Measurements from ENCODE around the gene LARP1.
"Not testable (repeated sequence)": the region's sequence is repeated elsewhere in the genome, so short reads cannot be mapped to it uniquely, and the experiment has no call there.

Gene LARP1

DNA sequence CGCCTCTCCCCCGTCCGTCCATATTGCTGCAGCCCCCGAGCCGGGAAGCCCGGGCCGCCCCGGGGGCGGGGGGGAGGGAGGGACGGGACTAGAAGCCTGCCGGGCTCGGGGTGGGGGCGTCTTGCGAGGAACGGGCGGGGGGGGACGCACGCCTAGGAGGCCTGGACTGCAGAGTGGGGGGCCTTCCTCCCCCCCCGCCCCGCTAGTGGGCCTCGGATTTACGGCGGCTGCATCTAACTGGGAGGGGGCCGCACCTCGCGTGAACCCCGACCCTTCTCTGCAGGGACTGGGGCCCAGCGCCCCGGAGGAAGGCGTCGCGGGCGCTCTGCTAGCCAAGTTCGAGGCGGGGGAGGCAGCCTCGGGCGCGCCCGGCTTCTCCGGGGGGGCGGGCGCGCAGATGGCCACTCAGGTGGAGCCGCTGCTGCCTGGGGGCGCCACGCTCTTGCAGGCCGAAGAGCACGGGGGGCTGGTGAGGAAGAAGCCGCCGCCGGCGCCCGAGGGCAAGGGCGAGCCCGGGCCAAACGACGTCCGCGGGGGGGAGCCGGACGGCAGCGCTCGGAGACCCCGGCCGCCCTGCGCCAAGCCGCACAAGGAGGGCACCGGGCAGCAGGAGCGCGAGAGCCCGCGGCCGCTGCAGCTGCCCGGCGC is at the start of gene LARP1:
Gene LARP1, plus strand, starts transcription at position 17 of the 648 bp plus-strand sequence. Its CDS starts 381 bp downstream, at position 398.
- DNase-seq: peak in 24 of 56 donors; percentile 25 to 72 (median 56)

DNA sequence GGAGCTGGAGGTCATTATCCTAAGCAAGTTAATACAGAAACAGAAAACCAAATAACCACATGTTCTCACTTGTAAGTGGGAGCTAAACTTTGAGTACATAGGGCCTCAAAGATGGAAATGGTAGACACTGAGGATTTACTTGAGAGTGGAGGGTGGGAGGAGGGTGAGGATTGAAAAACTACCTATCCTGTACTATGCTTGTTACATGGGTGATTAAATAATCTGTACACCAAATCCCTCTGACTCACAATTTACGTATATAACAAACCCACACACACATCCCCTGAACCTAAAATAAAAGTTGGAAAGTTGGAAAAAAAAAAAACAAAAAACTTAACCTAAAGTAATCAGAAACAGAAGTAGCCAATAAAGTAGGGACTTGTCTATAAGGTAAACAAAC is 48.8 kb upstream of the LARP1 start:
- no peak for DNase-seq

DNA sequence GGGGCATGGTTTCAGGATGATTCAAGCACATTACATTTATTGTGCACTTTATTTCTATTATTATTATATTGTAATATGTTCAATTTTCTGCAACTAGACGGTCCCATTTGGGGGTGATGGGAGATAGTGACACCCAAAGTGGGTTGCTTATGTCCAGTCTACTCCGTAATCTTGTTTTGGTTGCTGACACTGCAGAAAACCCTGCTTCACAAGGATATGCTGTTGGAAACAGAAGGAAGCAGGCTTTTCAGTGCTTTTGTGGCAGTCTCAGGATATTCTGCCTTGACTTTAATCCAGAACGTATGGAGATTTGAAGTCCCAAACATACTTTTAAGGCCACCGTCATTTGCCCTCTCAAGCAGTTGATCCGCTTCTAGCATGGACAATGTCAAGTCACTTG is 47.5 kb upstream of the LARP1 start:
- no peak for DNase-seq

DNA sequence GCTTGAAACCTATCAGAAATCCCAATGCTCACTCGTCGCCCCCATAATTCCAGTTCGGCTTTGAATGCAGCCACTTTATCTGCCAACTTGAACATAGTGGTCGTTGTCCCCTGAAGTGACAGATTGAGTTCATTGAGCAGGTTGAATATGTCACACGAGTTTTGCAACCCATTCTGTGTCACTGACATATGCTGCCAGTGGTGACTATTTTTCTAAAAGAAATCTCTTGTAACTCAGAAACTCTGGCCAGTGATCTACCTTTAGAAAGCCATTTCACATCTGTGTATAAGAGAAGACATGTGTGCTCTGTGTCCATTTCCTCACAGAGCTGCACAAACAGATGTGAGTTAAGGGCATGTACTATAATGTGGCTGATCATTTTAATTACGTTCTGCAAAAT is 47.0 kb upstream of the LARP1 start:
- DNase-seq: no peak

DNA sequence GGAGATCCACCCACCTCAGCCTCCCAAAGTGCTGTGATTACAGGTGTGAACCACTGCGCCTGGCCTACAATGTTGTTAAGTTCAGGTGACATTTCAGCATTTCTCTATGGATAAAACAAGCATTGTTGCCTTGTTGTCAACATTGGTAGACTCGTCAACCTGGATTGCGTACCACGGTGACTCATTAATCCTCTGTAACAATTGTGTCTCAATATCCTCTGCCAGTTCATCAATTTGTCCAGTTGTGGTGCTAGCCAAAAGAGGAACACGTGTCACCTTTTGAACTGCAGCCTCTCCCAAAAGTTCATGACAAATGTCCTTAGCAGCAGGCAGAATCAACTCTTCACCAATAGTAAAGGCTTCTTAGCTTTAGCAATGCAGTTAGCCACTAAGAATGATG is 46.3 kb upstream of the LARP1 start:
- DNase-seq: no peak

DNA sequence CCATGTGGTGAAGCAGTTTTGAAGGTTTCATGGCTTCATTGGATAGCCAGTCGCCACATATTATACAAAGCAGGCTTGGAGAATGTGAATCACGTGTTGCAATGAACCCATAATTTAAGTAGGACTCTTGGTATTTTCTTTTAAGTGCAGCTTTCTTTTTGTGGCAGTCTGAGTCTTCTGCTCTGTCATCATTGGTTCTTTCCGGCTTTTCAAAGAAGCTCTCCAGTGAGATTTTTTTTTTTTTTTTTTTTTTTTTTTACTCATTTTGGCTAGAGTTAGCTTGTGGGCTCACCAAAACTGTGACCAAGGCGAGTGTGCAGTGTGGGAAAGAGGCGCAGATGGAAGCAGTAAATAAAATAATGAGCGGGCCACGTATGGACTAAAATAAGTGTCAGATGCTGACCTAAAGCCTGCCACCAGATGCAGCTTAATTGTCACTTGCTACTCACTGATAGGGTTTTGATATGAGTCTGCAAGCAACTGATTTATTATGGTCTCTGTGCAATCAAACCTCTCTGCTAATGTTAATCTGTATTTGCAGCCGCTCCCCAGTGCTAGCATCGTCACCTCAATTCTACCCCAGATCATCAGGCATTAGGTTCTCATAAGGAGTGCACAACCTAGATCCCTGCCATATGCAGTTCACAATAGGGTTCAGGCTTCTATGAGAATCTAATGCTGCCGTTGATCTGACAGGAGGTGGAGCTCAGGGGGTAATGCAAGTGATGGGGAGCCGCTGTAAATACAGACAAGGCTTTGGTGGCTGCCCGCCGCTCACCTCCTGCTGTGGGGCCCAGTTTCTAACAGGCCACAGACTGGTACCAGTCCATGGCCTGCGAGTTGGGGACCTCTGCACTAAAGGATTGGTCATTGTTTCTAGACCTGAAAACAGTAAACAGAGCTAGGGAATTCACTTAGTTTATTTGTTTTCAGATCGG is 45.5 kb upstream of the LARP1 start:
- no peak for DNase-seq

DNA sequence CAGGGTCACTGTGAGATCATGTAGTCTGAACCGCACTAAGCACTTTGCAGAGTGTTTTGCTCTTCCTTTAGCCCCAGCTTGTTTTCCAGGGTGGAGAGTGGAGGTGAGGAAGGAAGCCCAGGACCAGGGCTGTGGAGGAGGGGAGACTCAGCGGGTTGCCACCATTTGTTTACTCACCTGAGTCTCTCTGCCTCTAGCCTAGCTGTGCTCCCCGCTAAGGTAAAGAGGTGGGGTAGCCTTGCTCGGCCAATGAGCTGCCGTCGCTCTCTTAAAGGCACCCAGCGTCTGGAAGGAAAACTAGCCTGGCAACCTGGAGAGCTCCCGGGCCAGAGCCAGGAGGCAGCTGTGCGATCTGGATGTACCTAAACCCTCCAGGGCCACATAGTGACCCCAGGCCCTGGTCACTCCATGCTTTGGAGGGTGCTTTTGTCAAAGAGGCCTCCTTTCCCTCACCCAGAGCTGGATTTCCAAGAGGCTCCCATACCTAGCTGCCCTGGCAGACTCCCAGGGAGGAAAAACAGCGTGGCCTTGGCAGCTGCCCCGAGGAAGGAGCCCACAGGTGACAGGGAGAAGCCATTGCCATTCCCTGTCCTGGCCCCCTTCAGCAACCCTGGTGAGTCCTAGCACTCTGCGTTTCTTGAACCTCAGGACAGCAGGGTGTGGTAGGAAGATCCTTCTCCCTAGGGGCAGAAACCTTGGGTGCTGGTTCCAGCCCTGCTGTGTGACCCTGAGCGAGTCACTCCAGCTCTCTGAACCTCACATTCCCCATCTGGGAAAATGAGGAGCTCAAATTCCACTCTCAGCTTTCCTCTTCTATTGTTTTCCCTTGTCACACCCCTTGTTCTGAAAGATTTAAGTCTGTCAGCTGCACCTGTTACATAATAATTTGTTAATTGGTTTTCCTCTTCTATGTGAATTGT is 42.4 kb upstream of the LARP1 start:
- DNase-seq: no peak

DNA sequence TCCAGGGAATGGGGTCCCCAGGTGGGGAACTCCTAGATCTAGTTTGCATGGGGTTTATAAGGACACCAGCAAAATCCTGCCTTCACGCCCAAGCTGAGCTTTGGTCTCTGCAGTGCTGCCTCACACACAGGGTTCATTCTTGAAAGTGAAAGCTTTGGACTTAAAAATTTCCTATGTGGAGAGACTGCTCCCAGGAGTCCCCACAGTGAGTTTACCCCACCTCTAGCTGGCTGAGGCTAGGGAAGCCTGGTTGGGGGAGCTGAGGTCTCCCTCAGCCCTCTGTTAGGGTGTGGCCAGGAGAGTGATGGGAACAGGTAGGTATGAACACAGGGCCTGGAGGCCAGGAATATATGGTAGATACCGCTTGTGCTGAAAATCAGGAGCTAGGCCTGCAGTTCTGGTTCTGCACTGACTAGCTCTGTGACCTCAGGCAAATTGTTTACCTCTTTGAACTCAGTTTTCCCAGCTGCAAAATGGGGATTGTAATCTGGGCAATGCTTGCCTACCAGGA is 41.5 kb upstream of the LARP1 start:
- DNase-seq: no peak

DNA sequence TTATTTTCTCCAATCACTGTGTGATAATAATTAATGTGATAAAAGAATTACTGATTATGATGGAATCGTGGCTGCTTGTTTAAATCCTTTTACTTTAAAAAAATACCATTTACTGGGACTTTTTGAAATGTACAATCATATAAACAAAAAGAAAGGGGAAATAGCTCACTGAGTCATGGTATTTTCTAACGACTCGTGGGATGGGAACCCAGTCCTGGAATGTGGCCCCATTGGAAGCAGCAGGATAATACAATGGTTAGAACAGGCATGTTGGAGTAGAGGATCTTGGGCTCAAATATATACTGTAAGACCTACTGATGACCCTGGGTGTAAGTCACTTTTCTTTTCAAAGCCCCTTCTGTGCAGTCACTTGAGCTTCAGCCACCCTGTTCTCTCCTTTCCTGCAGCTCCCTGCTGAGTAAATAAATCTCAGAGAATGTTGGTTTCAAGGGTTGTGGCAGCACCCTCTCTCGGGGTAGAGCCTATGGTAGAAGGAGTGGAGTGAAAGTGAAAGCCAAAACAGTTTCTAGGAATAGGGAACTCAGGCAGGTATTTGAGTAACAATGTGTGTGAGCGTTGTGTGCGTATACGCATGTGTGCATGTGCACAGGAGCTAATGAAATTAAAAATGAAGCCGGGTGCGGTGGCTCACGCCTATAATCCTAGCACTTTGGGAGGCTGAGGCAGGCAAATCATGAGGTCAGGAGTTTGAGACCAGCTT is 40.8 kb upstream of the LARP1 start:
- DNase-seq: no peak

DNA sequence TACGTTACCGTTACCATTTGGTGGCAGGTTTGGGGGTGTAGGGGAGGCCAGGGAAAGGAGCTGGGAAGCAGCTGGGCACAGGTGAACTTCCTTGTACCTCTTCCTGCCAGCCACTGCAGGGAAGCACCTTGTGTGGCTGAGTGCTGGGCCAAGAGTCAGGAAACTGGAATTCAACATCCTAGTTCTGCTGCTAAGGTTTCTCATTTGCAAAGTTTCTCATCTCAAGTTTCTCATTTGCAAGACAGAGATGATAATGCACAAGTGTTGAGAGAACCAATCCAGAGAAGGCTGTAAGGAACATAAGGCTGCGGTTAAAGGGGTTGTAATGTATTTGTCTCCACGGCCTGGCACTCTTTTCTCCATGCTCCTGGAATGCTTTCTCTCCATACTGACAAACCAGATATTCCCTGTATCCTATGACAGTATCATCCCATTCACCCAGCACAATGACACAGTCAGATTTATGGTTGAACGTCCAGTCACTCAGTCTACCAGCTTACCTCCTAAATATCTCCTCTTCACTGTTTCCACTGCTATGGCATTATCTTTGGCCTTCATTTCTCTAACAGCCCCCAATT is 33.6 kb upstream of the LARP1 start:
- DNase-seq: no peak

DNA sequence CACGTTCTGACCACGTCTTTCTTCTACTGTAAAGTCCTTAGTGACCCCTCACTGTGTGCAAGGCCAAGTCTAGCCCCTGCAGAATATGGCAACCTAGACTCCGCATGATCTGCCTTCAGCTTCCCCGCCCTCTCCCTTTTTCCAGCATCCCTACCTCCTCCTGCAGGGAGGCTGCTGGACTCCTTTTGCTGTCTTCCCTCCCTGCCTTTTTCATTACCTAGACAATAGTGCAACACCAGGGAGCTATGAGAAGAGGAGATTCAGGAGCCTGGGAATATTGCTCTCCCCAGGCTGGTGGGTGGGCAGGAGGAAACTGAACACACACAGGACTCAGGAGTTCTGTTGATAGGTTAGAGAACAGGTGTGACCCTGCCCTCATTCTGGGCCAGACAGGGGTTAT is 33.1 kb upstream of the LARP1 start:
- no peak for DNase-seq

DNA sequence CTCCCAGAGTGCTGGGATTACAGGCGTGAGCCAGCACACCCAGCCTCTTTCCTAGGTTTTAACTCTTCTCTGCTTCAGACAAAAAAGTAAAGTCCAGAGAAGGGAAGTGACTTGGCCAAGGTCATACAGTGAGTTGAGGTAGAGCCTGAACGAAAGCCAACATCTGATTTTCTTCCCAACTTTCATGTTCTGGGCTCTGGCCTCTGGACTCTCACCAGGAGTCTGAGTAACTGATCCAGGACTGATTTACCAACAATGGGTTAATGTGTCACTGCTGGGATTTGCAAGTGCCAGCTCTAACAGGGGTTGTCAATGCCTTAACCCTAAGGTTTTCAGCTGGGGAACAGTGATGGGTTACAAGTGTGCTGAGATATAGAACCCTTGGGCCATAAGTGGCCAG is 32.2 kb upstream of the LARP1 start:
- DNase-seq: no peak

DNA sequence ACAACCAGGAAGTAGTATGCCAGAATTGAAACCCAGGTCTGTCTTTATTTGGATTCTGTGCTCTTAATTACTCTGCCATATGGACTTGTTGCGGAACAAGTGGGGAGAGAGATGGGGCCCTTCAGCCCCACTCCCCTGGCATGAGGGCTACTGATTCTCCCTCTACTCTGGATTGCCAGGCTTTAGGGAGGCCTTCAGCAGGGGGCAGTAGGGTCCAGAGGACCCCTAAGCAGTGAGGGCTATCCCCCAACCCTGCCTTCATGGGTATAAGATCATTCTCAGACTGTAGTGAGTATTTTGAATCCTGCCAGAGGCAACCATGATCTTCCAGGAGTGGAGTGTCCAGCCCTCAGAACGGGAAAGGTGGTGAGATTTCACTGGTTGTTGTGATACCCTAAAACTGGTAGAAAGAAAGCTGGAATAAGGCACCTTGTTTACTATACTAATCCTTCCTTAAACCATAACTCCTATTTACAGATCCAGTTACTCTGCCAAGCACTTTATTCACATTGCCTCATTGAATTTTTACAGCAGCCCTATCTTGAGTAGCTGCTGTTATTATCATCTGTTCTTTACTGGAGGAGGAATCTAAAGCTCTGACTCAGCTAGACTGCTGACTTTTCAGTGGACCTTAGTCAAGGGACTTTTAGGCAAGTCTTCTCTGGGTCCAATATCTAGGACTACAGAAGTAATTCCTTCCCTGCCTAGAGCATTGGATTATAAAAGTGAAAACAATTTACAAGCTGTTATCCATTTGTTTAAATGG is 31.3 kb upstream of the LARP1 start:
- no peak for DNase-seq

DNA sequence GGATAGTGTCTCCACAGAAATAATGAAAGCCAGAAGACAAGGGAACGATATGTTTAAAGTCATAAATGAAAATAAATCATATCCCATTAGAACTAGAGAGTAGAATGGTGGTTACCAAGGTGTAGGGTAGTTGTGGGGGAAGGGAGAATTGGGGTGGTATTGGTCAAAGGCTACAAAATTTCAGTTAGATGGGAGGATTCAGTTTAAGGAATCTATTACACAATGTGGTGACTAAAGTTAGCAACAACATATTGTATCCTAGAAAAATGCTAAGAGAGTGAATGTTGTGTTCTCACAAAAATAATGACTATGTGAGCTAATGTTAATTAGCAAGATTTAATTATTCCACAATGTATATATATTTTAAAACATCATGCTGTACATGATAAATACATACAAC is 27.8 kb upstream of the LARP1 start:
- DNase-seq: no peak

DNA sequence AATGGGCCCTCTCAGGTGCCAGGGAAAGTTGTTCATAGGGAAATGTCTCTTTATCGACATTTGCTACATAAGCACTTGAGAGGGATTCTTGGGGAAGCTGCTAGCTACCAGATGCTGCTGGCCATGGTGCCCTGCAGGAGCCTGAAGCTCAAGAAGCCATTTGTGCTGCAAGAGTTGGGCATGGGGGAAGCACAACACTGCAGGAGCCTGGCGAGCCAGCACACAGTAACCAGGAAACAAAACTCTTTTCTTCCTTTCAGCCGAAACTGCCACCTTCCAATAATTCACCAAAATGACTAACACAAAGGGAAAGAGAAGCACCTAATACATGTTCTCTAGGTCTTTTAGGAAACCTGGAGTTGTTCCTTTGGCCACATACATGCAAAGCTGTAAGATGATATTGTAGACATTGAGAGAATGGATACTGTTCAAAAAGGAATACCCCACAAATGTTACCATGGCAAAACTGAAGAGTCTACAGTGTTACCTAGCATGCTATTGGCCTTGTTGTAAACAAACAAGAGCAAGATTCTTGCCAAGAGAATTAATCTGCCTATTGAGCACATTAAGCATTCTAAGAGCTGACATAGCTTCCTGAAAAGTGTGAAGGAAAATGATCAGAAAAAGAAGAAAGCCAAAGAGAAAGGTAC is 26.1 kb upstream of the LARP1 start:
- DNase-seq: no peak

DNA sequence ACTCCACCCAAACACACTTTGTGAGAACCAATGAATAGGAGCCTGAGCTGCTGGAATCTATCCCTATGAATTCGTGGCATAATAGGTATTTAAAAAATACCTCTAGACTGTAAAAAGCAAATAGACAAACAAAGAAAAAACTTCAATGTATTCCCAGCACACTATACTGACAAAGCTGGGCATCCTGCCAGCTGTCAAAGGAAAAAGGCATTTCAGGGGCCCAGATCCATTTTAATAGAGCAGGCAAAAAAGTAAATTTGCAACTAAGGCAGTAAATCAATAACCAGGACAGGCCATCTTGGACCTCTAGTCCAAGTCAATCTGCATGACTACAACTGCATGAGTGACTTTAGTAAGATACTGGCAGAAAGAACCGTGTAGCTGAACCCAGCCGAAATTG is 25.6 kb upstream of the LARP1 start:
- DNase-seq: no peak

DNA sequence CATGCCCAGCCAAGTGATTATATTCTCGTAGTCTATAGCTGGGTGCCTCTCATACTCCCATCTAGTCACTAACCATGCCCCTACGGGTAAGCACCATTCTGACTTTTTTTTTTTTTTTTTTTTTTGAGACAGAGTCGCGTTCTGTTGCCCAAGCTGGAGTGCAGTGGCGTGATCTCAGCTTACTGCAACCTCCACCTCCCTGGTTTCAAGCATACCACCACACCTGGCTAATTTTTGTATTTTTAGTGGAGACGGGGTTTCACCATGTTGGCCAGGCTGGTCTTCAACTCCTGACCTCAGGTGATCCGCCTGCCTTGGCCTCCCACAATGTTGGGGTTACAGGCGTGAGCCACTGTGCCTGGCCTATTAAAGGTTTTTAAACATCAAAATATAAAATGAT is 24.4 kb upstream of the LARP1 start:
- DNase-seq: not testable (repeated sequence)

DNA sequence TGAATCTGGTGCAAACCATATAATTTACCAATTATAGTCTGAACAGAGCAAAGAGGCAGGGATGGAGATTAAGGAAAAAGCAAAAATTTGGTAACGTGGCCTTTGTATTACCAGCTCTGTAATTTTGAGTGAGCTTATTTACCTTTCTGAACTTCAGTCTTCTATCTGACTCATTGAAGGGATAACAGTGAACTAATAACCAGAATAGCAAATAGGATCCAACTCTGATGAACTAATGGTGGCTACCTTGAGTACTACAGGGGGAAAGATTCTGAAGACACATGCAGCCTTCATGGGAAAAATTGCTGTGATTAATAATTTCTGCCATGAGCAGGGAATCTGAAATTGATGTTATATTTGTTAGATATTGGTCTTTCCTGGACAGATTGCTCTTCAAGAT is 23.0 kb upstream of the LARP1 start:
- DNase-seq: no peak

All from amygdala (tissue), 56 donors.